ENCODE data around the gene RPP25L.
"Not testable (repeated sequence)": the region's sequence is repeated elsewhere in the genome, so short reads cannot be mapped to it uniquely, and the experiment has no call there.

RPP25L gene

DNA sequence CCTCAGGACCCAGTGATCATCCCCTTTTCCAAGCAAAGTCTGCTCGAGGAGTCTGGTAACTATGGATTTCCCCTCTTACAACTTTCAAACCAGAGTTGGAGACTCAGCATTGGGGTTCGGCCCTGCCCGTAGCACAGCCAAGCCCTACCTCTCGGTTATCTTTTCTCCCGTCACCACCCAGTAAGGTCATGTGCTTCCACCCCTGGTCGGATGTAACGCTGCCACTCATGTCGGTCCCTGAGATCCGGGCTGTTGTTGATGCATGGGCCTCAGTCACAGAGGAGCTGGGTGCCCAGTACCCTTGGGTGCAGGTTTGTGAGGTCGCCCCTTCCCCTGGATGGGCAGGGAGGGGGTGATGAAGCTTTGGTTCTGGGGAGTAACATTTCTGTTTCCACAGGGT lies 35.8 kb upstream of the RPP25L start:
- peak overlapping the region; percentile 56 for H3K4me3 ChIP-seq (ENCODE audit: control insufficient read depth, low read depth, low read length)
- TF ChIP-seq, protein P1, sequence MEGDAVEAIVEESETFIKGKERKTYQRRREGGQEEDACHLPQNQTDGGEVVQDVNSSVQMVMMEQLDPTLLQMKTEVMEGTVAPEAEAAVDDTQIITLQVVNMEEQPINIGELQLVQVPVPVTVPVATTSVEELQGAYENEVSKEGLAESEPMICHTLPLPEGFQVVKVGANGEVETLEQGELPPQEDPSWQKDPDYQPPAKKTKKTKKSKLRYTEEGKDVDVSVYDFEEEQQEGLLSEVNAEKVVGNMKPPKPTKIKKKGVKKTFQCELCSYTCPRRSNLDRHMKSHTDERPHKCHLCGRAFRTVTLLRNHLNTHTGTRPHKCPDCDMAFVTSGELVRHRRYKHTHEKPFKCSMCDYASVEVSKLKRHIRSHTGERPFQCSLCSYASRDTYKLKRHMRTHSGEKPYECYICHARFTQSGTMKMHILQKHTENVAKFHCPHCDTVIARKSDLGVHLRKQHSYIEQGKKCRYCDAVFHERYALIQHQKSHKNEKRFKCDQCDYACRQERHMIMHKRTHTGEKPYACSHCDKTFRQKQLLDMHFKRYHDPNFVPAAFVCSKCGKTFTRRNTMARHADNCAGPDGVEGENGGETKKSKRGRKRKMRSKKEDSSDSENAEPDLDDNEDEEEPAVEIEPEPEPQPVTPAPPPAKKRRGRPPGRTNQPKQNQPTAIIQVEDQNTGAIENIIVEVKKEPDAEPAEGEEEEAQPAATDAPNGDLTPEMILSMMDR (conservative IDR thresholded peaks at IDR 0.05; ENCODE audit: control insufficient read depth, insufficient read depth, low read depth, low read length) = no peak
- no peak for DNase-seq (ENCODE audit: low read depth)

DNA sequence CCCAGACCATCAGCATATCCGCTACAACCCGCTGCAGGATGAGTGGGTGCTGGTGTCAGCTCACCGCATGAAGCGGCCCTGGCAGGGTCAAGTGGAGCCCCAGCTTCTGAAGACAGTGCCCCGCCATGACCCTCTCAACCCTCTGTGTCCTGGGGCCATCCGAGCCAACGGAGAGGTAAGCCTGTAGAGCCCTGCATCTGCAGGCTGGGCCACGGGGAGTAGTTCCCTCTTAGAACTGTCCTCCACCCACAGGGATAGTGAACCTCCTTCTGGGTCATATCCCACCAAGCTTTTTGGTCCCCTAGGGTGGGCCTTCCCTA lies 35.1 kb upstream of the RPP25L start:
- DNase-seq (ENCODE audit: low read depth) = no peak
- TF ChIP-seq, protein P1 (conservative IDR thresholded peaks at IDR 0.05; ENCODE audit: control insufficient read depth, insufficient read depth, low read depth, low read length) = no peak
- H3K4me3 ChIP-seq (ENCODE audit: control insufficient read depth, low read depth, low read length) = peak overlapping the region; percentile 56

DNA sequence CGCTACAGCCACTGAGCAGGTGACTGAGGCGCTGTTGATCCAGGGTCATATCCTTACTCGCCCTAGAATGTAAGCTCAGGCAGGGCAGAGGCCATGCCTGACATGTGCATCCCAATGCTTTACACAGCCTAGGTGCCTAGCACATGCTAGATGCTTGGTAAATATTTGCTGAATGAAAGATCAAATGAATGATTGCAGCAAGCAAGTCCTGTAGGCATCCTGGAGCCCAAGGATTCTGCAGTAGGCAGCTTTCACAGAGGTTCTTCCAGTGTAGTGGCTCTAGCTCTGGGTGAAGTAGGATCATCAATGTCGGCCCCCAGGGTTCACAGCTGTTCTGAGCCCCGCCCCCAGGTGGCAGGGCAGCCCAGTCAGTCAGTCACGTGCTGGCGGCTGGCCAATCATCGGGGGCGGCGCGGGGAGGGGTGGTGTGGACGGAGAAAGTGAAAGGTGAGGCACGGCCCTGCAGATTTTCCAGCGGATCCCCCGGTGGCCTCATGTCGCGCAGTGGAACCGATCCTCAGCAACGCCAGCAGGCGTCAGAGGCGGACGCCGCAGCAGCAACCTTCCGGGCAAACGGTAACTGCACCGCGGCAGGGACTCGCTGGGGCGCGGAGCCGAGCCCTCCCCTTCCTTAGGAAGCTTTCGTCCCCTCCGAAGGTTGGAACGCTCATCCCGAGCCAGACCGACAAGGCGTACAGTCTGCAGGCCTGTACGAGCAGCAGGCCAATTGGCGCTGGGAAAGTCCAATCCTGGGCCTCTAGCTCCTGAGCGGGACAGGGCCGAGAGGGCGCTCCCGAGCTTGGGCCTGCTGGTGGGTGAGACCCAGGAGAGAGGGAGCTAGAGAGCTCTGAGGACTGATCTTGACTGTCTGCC lies 34.5 kb upstream of the RPP25L start, which contains the start of gene GALT:
Gene GALT, plus strand, starts transcription at position 465 of the 873 bp plus-strand sequence. Its CDS starts 30 bp downstream, at position 495.
- H3K4me3 ChIP-seq (ENCODE audit: control insufficient read depth, low read depth, low read length) = peak within 1 kb of the TSS; percentile 56
- peak; percentile 77 for DNase-seq (ENCODE audit: low read depth)
- TF ChIP-seq, protein P1 (conservative IDR thresholded peaks at IDR 0.05; ENCODE audit: control insufficient read depth, insufficient read depth, low read depth, low read length) = peak; percentile 43

DNA sequence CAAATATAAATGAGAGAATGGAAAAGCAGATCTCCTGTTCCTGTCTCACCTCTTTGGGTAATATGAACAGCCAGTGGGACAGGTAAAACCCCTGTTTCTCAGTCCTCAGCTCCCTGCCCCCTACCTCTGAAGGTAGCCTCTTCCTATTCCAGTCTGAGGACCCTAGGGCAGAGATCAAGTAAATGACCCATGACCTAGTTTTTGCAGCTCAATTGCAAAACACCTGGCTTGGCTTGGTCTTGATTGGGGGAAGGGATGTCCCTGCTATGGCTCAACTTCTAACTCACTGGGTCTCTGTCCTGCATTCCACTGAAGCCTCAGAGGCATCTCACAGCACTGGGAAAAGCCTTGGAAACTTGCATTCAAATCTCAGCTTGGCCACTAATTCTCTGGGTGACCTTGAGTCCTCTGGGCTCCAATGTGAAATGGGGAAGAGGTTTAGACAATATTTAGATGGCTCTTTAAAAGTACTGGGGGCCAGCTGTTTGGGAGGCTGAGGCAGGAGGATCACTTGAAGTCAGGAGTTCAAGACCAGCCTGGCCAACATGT lies 32.9 kb upstream of the RPP25L start:
- no peak for DNase-seq (ENCODE audit: low read depth)
- TF ChIP-seq, protein P1 (conservative IDR thresholded peaks at IDR 0.05; ENCODE audit: control insufficient read depth, insufficient read depth, low read depth, low read length) = no peak
- H3K4me3 ChIP-seq (ENCODE audit: control insufficient read depth, low read depth, low read length) = no peak overlapping the region

DNA sequence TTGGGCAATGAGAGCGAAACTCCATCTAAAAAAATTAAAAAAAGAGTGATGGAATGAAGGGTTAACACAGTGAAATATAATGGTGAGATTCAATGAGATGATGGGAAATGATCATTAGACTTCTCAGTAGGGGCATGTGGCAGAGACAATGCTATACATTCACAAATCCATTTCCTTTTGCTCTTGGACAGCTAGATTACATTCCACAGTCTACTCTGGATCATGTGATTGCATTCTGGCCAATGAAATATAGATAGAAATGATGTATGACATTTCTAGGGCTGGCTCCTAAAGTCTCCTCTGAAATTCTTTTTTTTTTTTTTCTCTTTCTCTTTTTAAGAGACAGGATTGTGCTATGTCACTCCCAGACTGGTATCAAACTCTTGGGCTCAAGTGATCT lies 30.8 kb upstream of the RPP25L start:
- TF ChIP-seq, protein P1 (conservative IDR thresholded peaks at IDR 0.05; ENCODE audit: control insufficient read depth, insufficient read depth, low read depth, low read length) = no peak
- DNase-seq (ENCODE audit: low read depth) = no peak
- no peak overlapping the region for H3K4me3 ChIP-seq (ENCODE audit: control insufficient read depth, low read depth, low read length)

DNA sequence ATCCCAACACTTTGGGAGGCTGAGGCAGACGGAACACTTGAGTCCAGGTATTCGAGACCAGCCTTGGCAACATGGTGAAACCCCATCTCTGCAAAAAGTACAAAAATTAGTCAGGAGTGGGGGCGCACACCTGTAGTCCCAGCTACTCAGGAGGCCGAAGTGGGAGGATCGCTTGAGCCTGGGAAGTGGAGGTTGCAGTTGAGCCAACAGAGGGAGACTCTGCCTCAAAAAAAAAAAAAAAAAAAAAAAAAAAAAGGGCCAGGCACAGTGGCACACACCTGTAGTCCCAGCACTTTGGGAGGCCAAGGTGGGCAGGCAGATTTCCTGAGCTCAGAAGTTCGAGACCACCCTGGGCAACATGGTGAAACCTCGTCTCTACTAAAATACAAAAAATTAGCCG lies 27.4 kb upstream of the RPP25L start:
- not testable (repeated sequence) for H3K4me3 ChIP-seq (ENCODE audit: control insufficient read depth, low read depth, low read length); DNase-seq (ENCODE audit: low read depth)

DNA sequence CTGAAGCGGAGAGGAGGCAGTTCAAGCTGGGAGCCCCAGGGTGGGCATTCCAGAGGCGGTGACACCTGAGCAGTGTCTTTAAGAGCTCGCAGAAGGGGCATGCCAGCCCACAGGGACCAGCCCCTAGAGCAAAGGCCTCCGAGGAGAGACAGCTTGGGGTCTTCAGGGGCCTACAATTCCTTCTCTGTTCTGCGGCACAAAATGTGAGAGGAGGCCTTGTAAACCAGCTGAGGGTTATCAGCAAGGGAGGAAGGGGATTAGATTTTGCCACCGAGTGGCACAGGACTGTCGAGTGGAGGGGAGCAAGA lies 26.2 kb upstream of the RPP25L start:
- H3K4me3 ChIP-seq (ENCODE audit: control insufficient read depth, low read depth, low read length) = peak overlapping the region; percentile 88
- TF ChIP-seq, protein P1 (conservative IDR thresholded peaks at IDR 0.05; ENCODE audit: control insufficient read depth, insufficient read depth, low read depth, low read length) = no peak
- DNase-seq (ENCODE audit: low read depth) = no peak

Data from fibroblast of mammary gland (primary cell).